Vagina (tissue), 2 donors: ENCODE results near the gene PGRMC2.

Experiments
- POLR2A ChIP-seq, 2 donors: fragments of 450-650 bp; IDR thresholded peaks; one replicate each; pipeline ENCODE4 v1.6.1; 2017; ENCODE audit warnings: antibody characterized with exemption in 2 of 2, mild to moderate bottlenecking in 2 of 2, moderate library complexity in 2 of 2
- POLR2AphosphoS5 ChIP-seq, 2 donors: sonication (generic); formaldehyde crosslinking; IDR thresholded peaks; one replicate each; pipeline ENCODE4 v1.9.0; 2017; ENCODE audit warnings: antibody characterized with exemption in 2 of 2, mild to moderate bottlenecking in 2 of 2, low read depth in 1 of 2; ENCODE audit not compliant: insufficient read depth in 1 of 2
- TF ChIP-seq, protein P1 (sequence below), 3 experiments: fragments of 450-650 bp in 2 of 3; fragments of 200-600 bp in 1 of 3; sonication (generic) in 1 of 3; IDR thresholded peaks; one replicate each; pipeline ENCODE4 v1.5.1; 2017 to 2019; ENCODE audit warnings: antibody characterized with exemption in 3 of 3, mild to moderate bottlenecking in 2 of 3, moderate library complexity in 2 of 3

- TF ChIP-seq POLR2AphosphoS5 (IDR thresholded peaks at IDR 0.05; ENCODE audit: insufficient read depth in 1 of 2, low read depth in 1 of 2) (no peak), POLR2A (IDR thresholded peaks at IDR 0.05) (no peak)
- TF ChIP-seq, protein P1, sequence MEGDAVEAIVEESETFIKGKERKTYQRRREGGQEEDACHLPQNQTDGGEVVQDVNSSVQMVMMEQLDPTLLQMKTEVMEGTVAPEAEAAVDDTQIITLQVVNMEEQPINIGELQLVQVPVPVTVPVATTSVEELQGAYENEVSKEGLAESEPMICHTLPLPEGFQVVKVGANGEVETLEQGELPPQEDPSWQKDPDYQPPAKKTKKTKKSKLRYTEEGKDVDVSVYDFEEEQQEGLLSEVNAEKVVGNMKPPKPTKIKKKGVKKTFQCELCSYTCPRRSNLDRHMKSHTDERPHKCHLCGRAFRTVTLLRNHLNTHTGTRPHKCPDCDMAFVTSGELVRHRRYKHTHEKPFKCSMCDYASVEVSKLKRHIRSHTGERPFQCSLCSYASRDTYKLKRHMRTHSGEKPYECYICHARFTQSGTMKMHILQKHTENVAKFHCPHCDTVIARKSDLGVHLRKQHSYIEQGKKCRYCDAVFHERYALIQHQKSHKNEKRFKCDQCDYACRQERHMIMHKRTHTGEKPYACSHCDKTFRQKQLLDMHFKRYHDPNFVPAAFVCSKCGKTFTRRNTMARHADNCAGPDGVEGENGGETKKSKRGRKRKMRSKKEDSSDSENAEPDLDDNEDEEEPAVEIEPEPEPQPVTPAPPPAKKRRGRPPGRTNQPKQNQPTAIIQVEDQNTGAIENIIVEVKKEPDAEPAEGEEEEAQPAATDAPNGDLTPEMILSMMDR (IDR thresholded peaks at IDR 0.05), result no peak
These were observed 33.0 kb upstream of the PGRMC2 start for GRCh38 chr4:128320656-128321055.
